Urinary bladder (tissue), 4 donors: Measurements from ENCODE around the gene ST6GALNAC6. TPM values are rescaled to one million over a fixed set of nuclear protein-coding genes. Genes with fewer than 3 reads are reported as not detected.
"Not testable (repeated sequence)": the region's sequence is repeated elsewhere in the genome, so short reads cannot be mapped to it uniquely, and the experiment has no call there.

Experiments used
- DNase-seq: peaks from one replicate; pipeline ENCODE4 v3.0.0-alpha.2; 2015; ENCODE audit errors: extremely low spot score
- H3K27ac ChIP-seq: one replicate; pipeline ENCODE4 v1.5.1; 2013; ENCODE audit warnings: low read depth, mild to moderate bottlenecking, moderate library complexity
- H3K36me3 ChIP-seq: one replicate; pipeline ENCODE4 v1.6.1; 2013; ENCODE audit warnings: mild to moderate bottlenecking, moderate library complexity; ENCODE audit not compliant: insufficient read depth
- H3K4me1 ChIP-seq: one replicate; pipeline ENCODE4 v1.6.1; 2013; ENCODE audit warnings: mild to moderate bottlenecking, moderate library complexity; ENCODE audit not compliant: insufficient read depth
- H3K4me3 ChIP-seq: one replicate; pipeline ENCODE4 v1.5.1; 2013; ENCODE audit warnings: low read depth, low read length
- whole genome bisulfite sequencing: extraction: QIAGEN DNeasy Blood & Tissue Kit; methylation state at CpG from one replicate; pipeline ENCODE4 v1.1.7; 2013; 5-methylcytosine and 5-hydroxymethylcytosine counted together
- polyA plus RNA-seq: library from polyadenylated mRNA; stranded (reverse); fragments of 200-250 nt; gene quantifications from one replicate; pipeline ENCODE4 v1.2.3, GENCODE V29; 2013
- total RNA-seq: library from RNA; depleted of rRNA; stranded (reverse); fragments of >200 nt; gene quantifications from one replicate; pipeline ENCODE4 v1.2.3, GENCODE V29; 2014
- donor health status: healthy with polysubstance abuse.
- donor health status: healthy.

Gene ST6GALNAC6
- total and polyA plus RNA-seq, 2 donors, result 17.7 to 105 TPM

- Histone ChIP-seq H3K36me3 (no peaks in the 10 kb centered on the region), H3K27ac (peak overlapping the region; percentile 28), H3K4me3 (peak overlapping the region; percentile 57), H3K4me1 (no peaks in the 10 kb centered on the region)
- no peak for DNase-seq
- WGBS, result 48% methylated on average over 13 of the region's 13 CpGs
These were observed 45.9 kb downstream of the ST6GALNAC6 start for GRCh38 chr9:127853312-127854183.

GRCh38 chr9:127852829-127853228 is 46.6 kb downstream of the ST6GALNAC6 start:
- Histone ChIP-seq H3K4me3 (peak overlapping the region; percentile 57), H3K4me1 (no peaks in the 10 kb centered on the region), H3K27ac (no peak overlapping the region), H3K36me3 (no peaks in the 10 kb centered on the region)
- DNase-seq, result no peak
- 74% methylated on average over 9 of the region's 9 CpGs for WGBS

GRCh38 chr9:127850286-127850830 is 49.0 kb downstream of the ST6GALNAC6 start:
- Histone ChIP-seq H3K4me3 (no peak overlapping the region), H3K4me1 (no peaks in the 10 kb centered on the region)

GRCh38 chr9:127848756-127849504 is 50.5 kb downstream of the ST6GALNAC6 start:
- H3K27ac ChIP-seq, result no peak overlapping the region
- H3K36me3 ChIP-seq, result no peaks in the 10 kb centered on the region
- no peak for DNase-seq
- no peak overlapping the region for H3K4me3 ChIP-seq
- WGBS, result 87% methylated on average over 10 of the region's 10 CpGs
- no peaks in the 10 kb centered on the region for H3K4me1 ChIP-seq

More at GRCh38 chr9:127850286-127850830, 49.0 kb downstream of the ST6GALNAC6 start:
- Histone ChIP-seq H3K27ac (no peak overlapping the region), H3K36me3 (no peaks in the 10 kb centered on the region)
- 88% methylated on average over 17 of the region's 17 CpGs for WGBS
- DNase-seq, result no peak

DNA sequence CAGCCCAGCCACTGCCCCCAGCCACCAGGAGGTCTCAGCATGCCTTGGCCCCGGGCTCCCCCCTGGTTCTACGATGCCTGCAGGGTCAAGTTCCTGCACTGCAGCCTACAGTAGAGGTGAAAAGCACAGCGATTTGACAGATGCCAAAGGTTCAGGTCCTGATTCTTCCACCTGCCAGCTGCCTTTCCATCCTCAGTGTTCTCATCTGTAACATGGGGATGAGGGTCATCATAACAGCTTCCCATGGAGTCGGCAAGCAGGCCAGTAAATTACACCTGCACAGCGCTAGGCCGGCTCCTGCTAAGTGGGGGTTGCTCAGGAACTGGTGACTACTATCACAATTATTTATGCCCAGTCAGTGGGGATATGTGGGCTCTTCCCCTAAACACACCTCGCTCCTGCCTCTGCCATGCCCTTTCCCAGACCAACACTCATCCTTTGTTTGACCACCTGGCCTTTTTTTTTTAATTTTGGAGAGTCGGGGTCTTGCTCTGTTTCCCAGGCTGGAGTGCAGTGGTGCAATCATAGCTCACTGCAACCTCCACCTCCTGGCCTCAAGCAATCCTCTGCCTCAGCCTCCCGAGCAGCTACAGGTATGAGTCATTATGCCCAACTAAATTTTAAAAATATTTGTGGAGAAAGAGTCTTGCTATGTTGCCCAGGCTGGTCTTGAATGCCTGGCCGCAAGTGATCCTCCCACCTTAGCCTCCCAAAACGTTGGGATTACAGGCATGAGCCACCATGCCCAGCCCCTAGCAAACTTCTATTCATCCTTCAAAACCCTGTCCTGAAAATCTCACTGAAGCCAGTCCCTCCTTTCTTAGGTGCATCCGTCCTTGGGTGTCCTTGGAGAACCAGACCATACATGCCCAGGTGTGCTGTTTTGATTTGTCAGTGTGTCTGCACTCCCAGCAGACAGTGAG is 51.3 kb downstream of the ST6GALNAC6 start:
- H3K4me3 ChIP-seq, result no peak overlapping the region
- WGBS, result 81% methylated on average over 12 of the region's 12 CpGs

DNA sequence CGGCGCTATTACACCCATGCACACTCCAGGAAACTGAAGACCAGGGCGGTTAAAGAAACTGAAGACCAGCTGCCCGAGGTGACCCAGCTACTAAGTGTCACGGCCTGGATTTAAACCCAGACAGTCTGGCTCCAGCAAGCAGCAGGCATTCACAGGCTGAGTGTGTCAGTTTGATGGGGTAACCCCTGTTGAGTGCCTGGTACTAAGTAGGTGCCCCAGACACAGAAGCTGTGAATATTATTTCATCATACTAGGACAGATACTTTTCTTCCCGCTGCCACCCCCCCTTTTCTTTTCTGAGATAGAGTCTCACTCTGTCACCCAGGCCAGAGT is 52.3 kb downstream of the ST6GALNAC6 start:
- DNase-seq, result no peak
- no peaks in the 10 kb centered on the region for H3K4me1 ChIP-seq
- H3K4me3 ChIP-seq, result no peak overlapping the region
- no peaks in the 10 kb centered on the region for H3K36me3 ChIP-seq
- peak overlapping the region; percentile 28 for H3K27ac ChIP-seq
- WGBS, result 44% methylated on average over 6 of the region's 6 CpGs

More for the DNA sequence above, 51.3 kb downstream of the ST6GALNAC6 start:
- Histone ChIP-seq H3K36me3 (no peaks in the 10 kb centered on the region), H3K4me1 (no peaks in the 10 kb centered on the region), H3K27ac (no peak overlapping the region)
- no peak for DNase-seq

DNA sequence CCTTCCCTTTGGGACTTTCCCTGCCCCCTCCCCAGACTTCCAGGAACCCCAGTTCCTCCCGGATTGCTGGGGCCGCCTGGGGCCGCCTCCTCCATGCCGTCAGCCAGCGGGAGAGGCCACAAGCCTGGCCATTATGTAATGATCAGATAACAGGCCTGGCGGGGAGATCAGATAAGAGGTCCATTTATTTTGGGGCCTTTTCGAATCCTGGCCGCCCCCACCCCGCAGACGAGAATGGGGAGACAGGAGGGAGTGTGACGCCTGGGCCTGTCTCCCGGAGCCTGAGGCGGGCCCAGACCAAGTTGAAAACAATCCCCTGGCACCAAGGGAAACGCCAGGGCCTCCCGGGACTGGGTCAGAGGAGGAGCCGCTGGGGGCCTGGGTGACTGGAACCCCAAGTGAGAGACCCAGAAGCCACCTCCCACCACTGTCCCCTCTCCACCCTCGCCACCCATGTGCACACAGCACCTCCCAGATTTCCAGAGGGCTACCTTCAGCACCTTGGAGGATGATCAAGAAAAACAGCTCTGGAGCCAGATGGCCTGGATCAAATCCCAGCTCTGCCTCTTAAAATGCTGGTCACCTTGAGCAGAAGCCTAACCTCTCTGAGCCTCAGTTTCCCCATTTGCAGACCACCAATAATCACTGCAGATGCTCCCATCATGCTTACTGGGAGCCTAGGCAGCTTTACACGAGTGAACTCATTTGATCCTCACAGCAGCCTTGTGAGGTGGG is 52.8 kb downstream of the ST6GALNAC6 start:
- whole genome bisulfite sequencing, result 37% methylated on average over 18 of the region's 18 CpGs
- no peak overlapping the region for H3K4me3 ChIP-seq
- DNase-seq, result no peak
- peak overlapping the region; percentile 89 for H3K27ac ChIP-seq
- H3K36me3 ChIP-seq, result no peaks in the 10 kb centered on the region
- no peaks in the 10 kb centered on the region for H3K4me1 ChIP-seq

GRCh38 chr9:127845619-127846018 is 53.8 kb downstream of the ST6GALNAC6 start:
- H3K4me3 ChIP-seq, DNase-seq: not testable (repeated sequence)

DNA sequence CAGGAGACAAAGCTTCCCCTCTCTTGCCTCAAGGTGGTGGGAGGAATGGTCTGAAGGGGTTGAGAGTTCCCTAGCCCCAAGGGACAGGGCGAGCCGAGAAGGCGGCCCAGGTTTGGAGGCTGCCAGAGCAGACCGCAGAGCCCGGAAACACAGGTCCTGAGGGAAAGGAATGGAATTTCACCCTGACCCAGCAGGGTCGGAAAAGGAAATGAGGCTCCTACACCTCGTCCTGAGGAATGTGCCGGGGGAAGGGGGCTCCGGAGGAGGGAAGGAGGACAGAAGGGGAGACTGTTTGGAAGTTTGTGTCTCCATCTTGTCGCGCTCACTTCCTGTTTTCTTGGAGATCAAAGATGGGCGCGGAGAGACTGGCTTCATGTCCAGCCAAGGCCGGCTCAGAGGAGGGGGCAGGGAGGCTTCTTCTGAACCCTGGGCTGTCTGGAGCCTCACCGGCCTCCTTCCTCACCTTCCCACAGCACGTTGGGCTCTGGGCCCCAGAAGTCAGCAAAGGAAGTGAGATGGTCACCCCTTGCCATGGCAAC is 54.5 kb downstream of the ST6GALNAC6 start:
- Histone ChIP-seq H3K4me1 (no peaks in the 10 kb centered on the region), H3K36me3 (no peaks in the 10 kb centered on the region), H3K27ac (peak overlapping the region; percentile 72), H3K4me3 (no peak overlapping the region)
- DNase-seq, result no peak
- 62% methylated on average over 16 of the region's 16 CpGs for WGBS

More at GRCh38 chr9:127845619-127846018, 53.8 kb downstream of the ST6GALNAC6 start:
- not testable (repeated sequence) for H3K4me1 ChIP-seq, H3K36me3 ChIP-seq
- WGBS, result 97% methylated on average over 4 of the region's 4 CpGs
- H3K27ac ChIP-seq, result peak overlapping the region; percentile 72

DNA sequence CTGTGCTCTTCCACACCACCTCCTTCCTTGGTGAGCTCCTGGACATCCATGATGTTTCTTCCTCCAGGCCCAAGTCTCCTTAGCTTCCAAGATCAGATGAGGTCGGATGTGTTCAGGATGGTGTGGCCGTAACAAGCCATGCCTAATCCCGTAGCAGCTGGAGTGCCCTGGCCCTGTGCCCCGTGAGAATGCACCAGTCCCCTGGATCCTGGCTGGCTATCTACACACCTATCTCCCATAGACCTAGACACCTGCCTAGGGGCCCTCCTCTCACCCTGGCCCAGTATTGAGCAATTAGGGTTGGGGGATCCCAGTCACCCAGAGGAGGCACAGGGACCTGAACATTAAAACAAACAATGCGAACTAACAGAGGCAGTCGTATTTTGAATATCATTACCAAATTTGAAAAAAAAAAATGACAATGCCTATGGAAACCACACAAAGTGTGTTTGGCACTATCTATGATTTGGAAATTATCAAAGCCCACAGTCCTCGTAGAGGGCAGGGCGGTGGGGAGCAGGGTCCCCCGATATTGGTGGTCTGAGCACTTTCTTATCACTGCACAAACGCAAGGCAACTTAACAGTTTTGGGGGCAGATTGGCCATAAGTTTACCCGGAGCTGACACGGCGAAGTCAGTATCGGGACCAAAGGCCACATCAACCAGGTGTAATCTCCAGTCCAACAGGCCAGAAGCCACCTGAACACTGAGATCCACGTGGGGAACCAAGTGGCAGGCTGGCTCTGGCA is 58.1 kb downstream of the ST6GALNAC6 start:
- Histone ChIP-seq H3K4me3 (no peak overlapping the region), H3K27ac (peak overlapping the region; percentile 11), H3K36me3 (no peaks in the 10 kb centered on the region), H3K4me1 (no peaks in the 10 kb centered on the region)
- WGBS, result 80% methylated on average over 15 of the region's 15 CpGs
- no peak for DNase-seq

DNA sequence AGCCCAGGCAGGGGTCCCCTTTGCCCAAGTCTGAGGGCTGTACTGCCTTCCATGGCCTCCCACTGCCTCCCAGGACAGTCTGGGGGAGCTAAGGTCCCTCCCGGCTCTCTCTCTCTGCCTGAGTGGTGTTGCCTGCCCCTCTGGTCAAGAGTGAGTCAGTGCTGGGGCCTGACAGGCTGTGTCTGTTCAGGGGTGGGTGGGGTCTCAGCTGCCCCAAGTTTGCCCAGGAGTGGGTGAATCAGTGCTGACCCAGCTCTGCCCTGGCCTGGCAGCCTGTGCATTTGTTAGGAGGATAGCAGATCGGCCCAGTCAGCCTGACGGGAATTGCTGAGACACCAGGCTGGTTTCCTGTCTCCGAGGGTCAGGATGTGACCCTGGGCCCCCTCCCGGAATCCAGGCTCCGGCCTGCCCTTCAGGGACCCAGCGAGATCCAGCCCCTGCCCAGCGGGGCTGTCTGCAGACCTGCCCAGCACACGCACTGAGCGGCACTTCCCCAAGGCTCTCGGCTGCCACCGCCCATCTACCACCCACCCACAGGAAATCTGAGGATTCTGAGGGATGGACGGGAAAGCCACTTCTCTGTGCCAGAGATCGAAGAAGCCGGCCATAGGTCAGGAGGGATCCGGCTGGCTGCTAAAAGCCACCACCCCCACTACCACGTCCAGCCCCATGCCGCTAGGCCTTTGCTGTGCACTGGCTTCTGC is 60.9 kb downstream of the ST6GALNAC6 start:
- DNase-seq, result no peak
- 34% methylated on average over 18 of the region's 18 CpGs for whole genome bisulfite sequencing
- Histone ChIP-seq H3K27ac (peak overlapping the region; percentile 76), H3K36me3 (no peaks in the 10 kb centered on the region), H3K4me3 (no peak overlapping the region), H3K4me1 (no peaks in the 10 kb centered on the region)
